NCI-H187 treated with DMSO at 0.1 percent for 48 hours (cell line): ENCODE data around the gene KLHL6.

ENCODE experiments used
- DNase-seq: peaks from one replicate; lab custom pipeline; 2025; lab: John Stamatoyannopoulos, UW

Gene KLHL6

GRCh38 chr3:183563536-183563874 lies 8.0 kb upstream of the KLHL6 start:
- no peak for DNase-seq

- DNase-seq = no peak
Observed at GRCh38 chr3:183560607-183561006, 5.1 kb upstream of the KLHL6 start.

- DNase-seq = no peak
Observed at GRCh38 chr3:183558495-183558894, 3.0 kb upstream of the KLHL6 start.

- DNase-seq = no peak
Observed at GRCh38 chr3:183556722-183557121, 1.2 kb upstream of the KLHL6 start.

GRCh38 chr3:183554377-183554776 lies 1.1 kb downstream of the KLHL6 start:
- no peak for DNase-seq

GRCh38 chr3:183553334-183554026 lies 2.0 kb downstream of the KLHL6 start:
- no peak for DNase-seq

GRCh38 chr3:183551930-183552329 lies 3.6 kb downstream of the KLHL6 start:
- DNase-seq = no peak

GRCh38 chr3:183548262-183548769 lies 7.2 kb downstream of the KLHL6 start:
- no peak for DNase-seq

- no peak for DNase-seq
Observed at GRCh38 chr3:183546625-183547024, 8.9 kb downstream of the KLHL6 start.

- DNase-seq = no peak
Observed at GRCh38 chr3:183545708-183546107, 9.8 kb downstream of the KLHL6 start.

- DNase-seq = no peak
Observed at GRCh38 chr3:183542355-183542754, 13.2 kb downstream of the KLHL6 start.

- no peak for DNase-seq
Observed at GRCh38 chr3:183541738-183542137, 13.8 kb downstream of the KLHL6 start.

GRCh38 chr3:183541235-183541655 lies 14.3 kb downstream of the KLHL6 start:
- DNase-seq = no peak

- DNase-seq = no peak
Observed at GRCh38 chr3:183540501-183541234, 14.8 kb downstream of the KLHL6 start.

- no peak for DNase-seq
Observed at GRCh38 chr3:183539811-183540210, 15.7 kb downstream of the KLHL6 start.

GRCh38 chr3:183538486-183538885 lies 17.0 kb downstream of the KLHL6 start:
- no peak for DNase-seq

GRCh38 chr3:183537295-183537730 lies 18.2 kb downstream of the KLHL6 start:
- DNase-seq = no peak

- DNase-seq = no peak
Observed at GRCh38 chr3:183536238-183536880, 19.1 kb downstream of the KLHL6 start.

- DNase-seq = no peak
Observed at GRCh38 chr3:183534249-183534648, 21.3 kb downstream of the KLHL6 start.

- DNase-seq = no peak
Observed at GRCh38 chr3:183533412-183534132, 21.9 kb downstream of the KLHL6 start.

GRCh38 chr3:183532620-183533411 lies 22.7 kb downstream of the KLHL6 start:
- DNase-seq = no peak
